ENCODE data around the gene WDR18. TPM values are rescaled to one million over a fixed set of nuclear protein-coding genes. Genes with fewer than 3 reads are reported as not detected.

Gene WDR18
- total and polyA plus RNA-seq, 4 donors = 36.6 to 60.2 (median 45.7) TPM

GRCh38 chr19:1037621-1038064 lies 53.5 kb downstream of the WDR18 start:
- H3K9ac ChIP-seq (ENCODE audit: insufficient read depth in 1 of 2, low read length in 2 of 2) = no peak overlapping the region
- peaks cover 0 to 28% (median 3%) of the 10 kb centered on the region in 5 donors for H3K4me1 ChIP-seq (ENCODE audit: control insufficient read depth in 5 of 5, insufficient read depth in 5 of 5, low read length in 5 of 5)
- H3K4me3 ChIP-seq = no peak overlapping the region
- peaks cover 3 to 21% (median 6%) of the 10 kb centered on the region in 4 donors for H3K36me3 ChIP-seq (ENCODE audit: control insufficient read depth in 4 of 4, insufficient read depth in 4 of 4, low read length in 4 of 4)
- ATAC-seq (ENCODE audit: insufficient read depth, low FRiP score) (no peak), DNase-seq (no peak)
- 45 to 68% methylated on average over 22 of the region's 22 CpGs for WGBS, 2 donors
- no peaks in the 10 kb centered on the region for H3K27me3 ChIP-seq (ENCODE audit: control insufficient read depth in 3 of 3, insufficient read depth in 3 of 3, low read length in 2 of 3)
- TF ChIP-seq CTCF (IDR thresholded peaks at IDR 0.05; ENCODE audit: control extremely low read depth, extremely low read depth) = no peak
- H3K27ac ChIP-seq (ENCODE audit: low read depth in 1 of 2, low read length in 1 of 2) = peak overlapping the region in 1 of 2 donors; percentile 40
- no peaks in the 10 kb centered on the region for H3K9me3 ChIP-seq (ENCODE audit: control insufficient read depth in 4 of 4, insufficient read depth in 3 of 4, low read length in 3 of 4)

GRCh38 chr19:1038978-1039645 lies 55.0 kb downstream of the WDR18 start:
- peaks cover 0 to 36% (median 3%) of the 10 kb centered on the region in 5 donors for H3K4me1 ChIP-seq (ENCODE audit: control insufficient read depth in 5 of 5, insufficient read depth in 5 of 5, low read length in 5 of 5)
- ATAC-seq (ENCODE audit: insufficient read depth, low FRiP score) (no peak), DNase-seq (no peak)
- H3K27ac ChIP-seq (ENCODE audit: low read depth in 1 of 2, low read length in 1 of 2) = peak overlapping the region in 1 of 2 donors; percentile 36
- no peak for TF ChIP-seq CTCF (IDR thresholded peaks at IDR 0.05; ENCODE audit: control extremely low read depth, extremely low read depth)
- no peak overlapping the region for H3K9ac ChIP-seq (ENCODE audit: insufficient read depth in 1 of 2, low read length in 2 of 2)
- H3K36me3 ChIP-seq (ENCODE audit: control insufficient read depth in 4 of 4, insufficient read depth in 4 of 4, low read length in 4 of 4) = peaks cover 0 to 16% (median 3%) of the 10 kb centered on the region in 4 donors
- no peak overlapping the region for H3K4me3 ChIP-seq
- no peaks in the 10 kb centered on the region for H3K27me3 ChIP-seq (ENCODE audit: control insufficient read depth in 3 of 3, insufficient read depth in 3 of 3, low read length in 2 of 3)
- no peaks in the 10 kb centered on the region for H3K9me3 ChIP-seq (ENCODE audit: control insufficient read depth in 4 of 4, insufficient read depth in 3 of 4, low read length in 3 of 4)
- WGBS, 2 donors = 66 to 72% methylated on average over 22 of the region's 22 CpGs

- peaks cover 0 to 16% (median 3%) of the 10 kb centered on the region in 4 donors for H3K36me3 ChIP-seq (ENCODE audit: control insufficient read depth in 4 of 4, insufficient read depth in 4 of 4, low read length in 4 of 4)
- H3K27me3 ChIP-seq (ENCODE audit: control insufficient read depth in 3 of 3, insufficient read depth in 3 of 3, low read length in 2 of 3) = no peaks in the 10 kb centered on the region
- H3K4me1 ChIP-seq (ENCODE audit: control insufficient read depth in 5 of 5, insufficient read depth in 5 of 5, low read length in 5 of 5) = peaks cover 0 to 36% (median 3%) of the 10 kb centered on the region in 5 donors
- peak within 1 kb of the TSS; percentile 17 for H3K4me3 ChIP-seq
- WGBS, 2 donors = 2 to 3% methylated on average over 52 to 56 of the region's 56 CpGs
- ATAC-seq (ENCODE audit: insufficient read depth, low FRiP score) (peak; percentile 96), DNase-seq (peak; percentile 96 to 98 (median 96))
- H3K27ac ChIP-seq (ENCODE audit: low read depth in 1 of 2, low read length in 1 of 2) = peak within 1 kb of the TSS in 1 of 2 donors; percentile 36
- H3K9me3 ChIP-seq (ENCODE audit: control insufficient read depth in 4 of 4, insufficient read depth in 3 of 4, low read length in 3 of 4) = no peaks in the 10 kb centered on the region
- no peak within 1 kb of the TSS for H3K9ac ChIP-seq (ENCODE audit: insufficient read depth in 1 of 2, low read length in 2 of 2)
- no peak for TF ChIP-seq CTCF (IDR thresholded peaks at IDR 0.05; ENCODE audit: control extremely low read depth, extremely low read depth)
Observed at GRCh38 chr19:1039646-1040475, 55.7 kb downstream of the WDR18 start, which contains the start of gene ABCA7. Gene ABCA7, plus strand, starts transcription at chr19:1040107. Its CDS starts 1,255 bp downstream, at chr19:1041362.

Data from lung (tissue), 12 donors.